Aorta (tissue), 4 donors: ENCODE data around the gene FZR1. TPM values are rescaled to one million over a fixed set of nuclear protein-coding genes. Genes with fewer than 3 reads are reported as not detected.

Source experiments
- polyA plus RNA-seq, 2 donors: library from polyadenylated mRNA; stranded (reverse); fragments of 200-250 nt; gene quantifications; one replicate each; pipeline ENCODE4 v1.2.3, GENCODE V29; 2013
- total RNA-seq, 2 donors: library from RNA; stranded (reverse); fragmentation: NEBNext Ultra II Directional; extraction: Animal tissue kit (Norgen Biotek cat#: 25700); gene quantifications; one replicate each; pipeline ENCODE4 v1.2.1, GENCODE V29; 2021
- donor health status: healthy with polysubstance abuse.
- donor health status: Bipolar disorder and iron deficiency.
- donor health status: DM: no; HTN: no; CAD: no.
- donor health status: DM: yes; HTN: yes; CAD: no.

FZR1 gene
- total and polyA plus RNA-seq, 4 donors = 8.0 to 42.0 (median 29.4) TPM

Other genes starting within 250 kb of the FZR1 start
- gene NFIC, start 139.7 kb upstream of the FZR1 start, total RNA-seq = 100 to 1,000 TPM; 175 to 188 TPM
- 10 to 100 TPM; 37.5 to 37.7 TPM for gene NFIC, start 139.7 kb upstream of the FZR1 start, polyA plus RNA-seq
- not detected for gene SMIM24, start 25.8 kb upstream of the FZR1 start, total RNA-seq
- gene SMIM24, start 25.8 kb upstream of the FZR1 start, polyA plus RNA-seq = 10 to 100 TPM in 1 of 2 donors, under 1 TPM in 1; 0.67 to 62.6 TPM
- gene SMIM44, start 22.9 kb upstream of the FZR1 start, total RNA-seq = not detected
- gene SMIM44, start 22.9 kb upstream of the FZR1 start, polyA plus RNA-seq = not detected
- gene DOHH, start 5.6 kb upstream of the FZR1 start, total RNA-seq = 1 to 10 TPM; 6.1 to 7.9 TPM
- gene DOHH, start 5.6 kb upstream of the FZR1 start, polyA plus RNA-seq = 10 to 100 TPM in 1 of 2 donors, 1 to 10 TPM in 1; 6.9 to 11.5 TPM
- 1 to 10 TPM; 1.8 to 2.4 TPM for gene TEKTIP1, start 32.9 kb downstream of the FZR1 start, total RNA-seq
- under 1 TPM in 1 of 2 donors, not detected in 1; 0.46 TPM for gene TEKTIP1, start 32.9 kb downstream of the FZR1 start, polyA plus RNA-seq
- 10 to 100 TPM; 40.7 to 47.7 TPM for gene MFSD12, start 51.3 kb downstream of the FZR1 start, total RNA-seq
- 10 to 100 TPM in 1 of 2 donors, 1 to 10 TPM in 1; 9.5 to 33.9 TPM for gene MFSD12, start 51.3 kb downstream of the FZR1 start, polyA plus RNA-seq
- 10 to 100 TPM; 66.3 to 67.8 TPM for gene HMG20B, start 66.6 kb downstream of the FZR1 start, total RNA-seq
- 100 to 1,000 TPM in 1 of 2 donors, 10 to 100 TPM in 1; 67.7 to 175 TPM for gene HMG20B, start 66.6 kb downstream of the FZR1 start, polyA plus RNA-seq
- gene GIPC3, start 79.2 kb downstream of the FZR1 start, total RNA-seq = 1 to 10 TPM; 2.6 to 5.0 TPM
- gene GIPC3, start 79.2 kb downstream of the FZR1 start, polyA plus RNA-seq = 1 to 10 TPM in 1 of 2 donors, under 1 TPM in 1; 0.50 to 1.3 TPM
- gene TBXA2R, start 100.6 kb downstream of the FZR1 start, total RNA-seq = 10 to 100 TPM; 36.0 to 40.5 TPM
- gene TBXA2R, start 100.6 kb downstream of the FZR1 start, polyA plus RNA-seq = 10 to 100 TPM in 1 of 2 donors, 1 to 10 TPM in 1; 9.6 to 30.9 TPM
- gene CACTIN, start 120.5 kb downstream of the FZR1 start, total RNA-seq = 10 to 100 TPM; 16.4 to 19.3 TPM
- 10 to 100 TPM in 1 of 2 donors, 1 to 10 TPM in 1; 4.5 to 18.2 TPM for gene CACTIN, start 120.5 kb downstream of the FZR1 start, polyA plus RNA-seq
- 10 to 100 TPM; 78.7 to 83.3 TPM for gene PIP5K1C, start 194.2 kb downstream of the FZR1 start, total RNA-seq
- gene PIP5K1C, start 194.2 kb downstream of the FZR1 start, polyA plus RNA-seq = 10 to 100 TPM; 25.2 to 26.8 TPM
- under 1 TPM; 0.26 to 0.60 TPM for gene TJP3, start 202.1 kb downstream of the FZR1 start, total RNA-seq
- gene TJP3, start 202.1 kb downstream of the FZR1 start, polyA plus RNA-seq = 10 to 100 TPM in 1 of 2 donors, under 1 TPM in 1; 0.84 to 29.2 TPM